ENCODE results near the gene SLCO2A1. TPM values are rescaled to one million over a fixed set of nuclear protein-coding genes. Genes with fewer than 3 reads are reported as not detected.

The SLCO2A1 gene
- total and polyA plus RNA-seq, 2 of the 4 experiments (the other 2 are of a cell fraction) = under 0.01 to 1.5 TPM

DNA sequence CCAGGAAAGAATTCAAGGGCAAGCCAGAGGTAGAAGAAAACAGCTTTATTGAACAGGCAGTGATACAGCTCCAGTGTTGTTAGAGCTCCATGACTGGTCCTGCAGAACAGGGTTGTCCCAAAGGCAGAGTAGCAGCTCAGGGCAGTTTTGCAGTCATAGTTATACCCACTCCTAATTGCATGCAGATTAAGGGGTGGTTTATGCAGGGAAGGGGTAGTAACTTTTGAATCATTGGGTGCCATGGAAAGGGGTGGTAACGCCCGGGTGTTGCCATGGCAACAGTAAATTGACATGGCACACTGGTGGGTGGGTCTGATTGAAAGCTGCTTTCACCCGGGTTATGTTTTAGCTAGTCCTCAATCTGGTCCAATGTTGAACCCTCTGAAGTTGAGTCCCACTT, 124.3 kb downstream of the SLCO2A1 start:
- no peak for ATAC-seq (ENCODE audit: low read depth)
- Histone ChIP-seq H3K9me1 (ENCODE audit: insufficient read depth, low read length) (no peaks in the 10 kb centered on the region), H3K27me3 (ENCODE audit: control insufficient read depth, insufficient read depth, low read length) (peaks cover 14% of the 10 kb centered on the region), H3K23ac (ENCODE audit: low read depth, low read length) (no peak overlapping the region), H3K18ac (ENCODE audit: low read depth, low read length) (no peak overlapping the region), H3K36me3 (ENCODE audit: control insufficient read depth, insufficient read depth, low read length) (no peaks in the 10 kb centered on the region), H2BK20ac (ENCODE audit: low read depth, low read length) (no peak overlapping the region), H3K9ac (ENCODE audit: low read depth, low read length) (no peak overlapping the region), H2AK5ac (ENCODE audit: low read depth, low read length) (no peak overlapping the region), H2BK120ac (ENCODE audit: low read depth, low read length) (no peak overlapping the region), H2BK5ac (ENCODE audit: low read depth, low read length, poor library complexity, severe bottlenecking) (no peak overlapping the region), H3K4ac (ENCODE audit: low read depth, low read length) (no peak overlapping the region), H3K14ac (replicated peaks; ENCODE audit: low read depth, low read length) (no peak overlapping the region), H3K9me3 (ENCODE audit: control insufficient read depth, insufficient read depth, low read length) (no peaks in the 10 kb centered on the region), H4K8ac (ENCODE audit: low read depth in 2 of 2, low read length in 2 of 2) (no peak overlapping the region), H2AK9ac (replicated peaks; ENCODE audit: low read depth, low read length, poor library complexity) (no peak overlapping the region), H4K20me1 (ENCODE audit: insufficient read depth, low read length) (no peaks in the 10 kb centered on the region), H3K4me3 (ENCODE audit: insufficient read depth, low read depth, low read length) (no peak overlapping the region), H3K4me1 (ENCODE audit: control insufficient read depth, insufficient read depth, low read length) (no peaks in the 10 kb centered on the region), H3K56ac (ENCODE audit: extremely low read depth, insufficient read depth, low read length) (no peak overlapping the region), H3K27ac (ENCODE audit: insufficient read depth, low read length) (no peak overlapping the region), H3K4me2 (ENCODE audit: low read depth, low read length) (no peak overlapping the region), H2BK15ac (ENCODE audit: low read depth, low read length) (no peak overlapping the region), H2AFZ (replicated peaks; ENCODE audit: low read length, poor library complexity) (no peak overlapping the region), H4K5ac (ENCODE audit: low read depth, low read length) (no peak overlapping the region), H3K79me1 (ENCODE audit: low read depth in 1 of 2, low read length in 2 of 2) (no peaks in the 10 kb centered on the region), H4K91ac (ENCODE audit: insufficient read depth, low read depth, low read length) (no peak overlapping the region)
- TF ChIP-seq, protein P1, sequence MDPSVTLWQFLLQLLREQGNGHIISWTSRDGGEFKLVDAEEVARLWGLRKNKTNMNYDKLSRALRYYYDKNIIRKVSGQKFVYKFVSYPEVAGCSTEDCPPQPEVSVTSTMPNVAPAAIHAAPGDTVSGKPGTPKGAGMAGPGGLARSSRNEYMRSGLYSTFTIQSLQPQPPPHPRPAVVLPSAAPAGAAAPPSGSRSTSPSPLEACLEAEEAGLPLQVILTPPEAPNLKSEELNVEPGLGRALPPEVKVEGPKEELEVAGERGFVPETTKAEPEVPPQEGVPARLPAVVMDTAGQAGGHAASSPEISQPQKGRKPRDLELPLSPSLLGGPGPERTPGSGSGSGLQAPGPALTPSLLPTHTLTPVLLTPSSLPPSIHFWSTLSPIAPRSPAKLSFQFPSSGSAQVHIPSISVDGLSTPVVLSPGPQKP (IDR thresholded peaks at IDR 0.05; ENCODE audit: borderline replicate concordance, low read depth, low read length) = no peak
- no peak for TF ChIP-seq CHD1 (IDR thresholded peaks at IDR 0.05; ENCODE audit: low read depth, low read length)
- no peak for TF ChIP-seq MAFK (IDR thresholded peaks at IDR 0.05; ENCODE audit: low read depth, low read length)
- no peak for TF ChIP-seq RCOR1 (IDR thresholded peaks at IDR 0.05; ENCODE audit: insufficient replicate concordance, low read length)
- no peak for TF ChIP-seq POLR2A (IDR thresholded peaks at IDR 0.05; ENCODE audit: low read depth, low read length)
- TF ChIP-seq RAD21 (IDR thresholded peaks at IDR 0.05; ENCODE audit: low read length) = no peak
- no peak for TF ChIP-seq SMC3 (IDR thresholded peaks at IDR 0.05; ENCODE audit: low read depth, low read length)
- no peak for TF ChIP-seq CEBPB (IDR thresholded peaks at IDR 0.05; ENCODE audit: low read depth, low read length)
- TF ChIP-seq, protein P2, sequence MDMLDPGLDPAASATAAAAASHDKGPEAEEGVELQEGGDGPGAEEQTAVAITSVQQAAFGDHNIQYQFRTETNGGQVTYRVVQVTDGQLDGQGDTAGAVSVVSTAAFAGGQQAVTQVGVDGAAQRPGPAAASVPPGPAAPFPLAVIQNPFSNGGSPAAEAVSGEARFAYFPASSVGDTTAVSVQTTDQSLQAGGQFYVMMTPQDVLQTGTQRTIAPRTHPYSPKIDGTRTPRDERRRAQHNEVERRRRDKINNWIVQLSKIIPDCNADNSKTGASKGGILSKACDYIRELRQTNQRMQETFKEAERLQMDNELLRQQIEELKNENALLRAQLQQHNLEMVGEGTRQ (IDR thresholded peaks at IDR 0.05; ENCODE audit: low read depth, low read length) = no peak
- in situ Hi-C loops (cut with MboI; ENCODE audit: low sequenced_read_pairs) = no loop called here
- dilution Hi-C loops (cut with HindIII; ENCODE audit: low sequenced_read_pairs, unreplicated experiment) = no loop called here
- intact Hi-C loops (cut with micrococcal nuclease) = no loop called here
- WGBS, 2 experiments (ENCODE audit: extremely low coverage in 2 of 2, insufficient read length in 1 of 2) = no CpG with 5 or more reads among the region's 3 CpGs
- BruUV-seq (replicated peaks) = no TSS peak
- DNase-seq = no peak
- POLR2A ChIA-PET (ENCODE audit: unreplicated experiment) = no interaction called here
- CTCF ChIA-PET = interaction anchor here (1.3 to 1.4 kb wide), 2 partner anchors 23 to 307 kb away, joined by 3 to 4 read pairs; no protein-coding TSS in a partner anchor
